T-helper 17 cell (primary cell): ENCODE measurements around the gene C2orf69. TPM values are rescaled to one million over a fixed set of nuclear protein-coding genes. Genes with fewer than 3 reads are reported as not detected.

Experiments used
- ATAC-seq: fragments of 150-1000 bp; cut with Tn5 transposase; 2 replicates; pipeline ENCODE4 v1.10.0; 2021; ENCODE audit warnings: mild to moderate bottlenecking, moderate library complexity
- DNase-seq, 3 donors: peaks; one replicate each; pipeline versions ENCODE4 v3.0.0 to v3.0.0-alpha.2; 2020 to 2021
- H3K9me3 ChIP-seq: one replicate; pipeline ENCODE4 v1.7.0; 2013; ENCODE audit warnings: low read length, mild to moderate bottlenecking; ENCODE audit not compliant: control insufficient read depth, poor library complexity, severe bottlenecking
- H3K27ac Mint-ChIP-seq: one replicate; pipeline ENCODE4 v1.8.0; 2022; ENCODE audit warnings: mild to moderate bottlenecking, moderate library complexity, mixed read lengths
- H3K27me3 Mint-ChIP-seq: one replicate; pipeline ENCODE4 v1.8.0; 2022; ENCODE audit warnings: mixed read lengths
- H3K36me3 Mint-ChIP-seq: one replicate; pipeline ENCODE4 v1.8.0; 2022; ENCODE audit warnings: low read depth, mixed read lengths
- H3K4me1 Mint-ChIP-seq: one replicate; pipeline ENCODE4 v1.8.0; 2022; ENCODE audit warnings: mild to moderate bottlenecking, mixed read lengths
- H3K4me3 Mint-ChIP-seq: one replicate; pipeline ENCODE4 v1.8.0; 2022; ENCODE audit warnings: mild to moderate bottlenecking, moderate library complexity, mixed read lengths
- total RNA-seq, 4 donors: library from RNA in 2 of 4; stranded (reverse) in 2 of 4; gene quantifications; one replicate each; pipeline ENCODE4 v1.2.3 and lab custom pipeline; 2022 to 2026

C2orf69 gene
- total RNA-seq, 2 donors from 2014 or later: 13.5 to 18.0 TPM

GRCh38 chr2:199928226-199928625, 17.1 kb downstream of the C2orf69 start:
- no peaks in the 10 kb centered on the region for H3K9me3 ChIP-seq
- Mint-ChIP-seq H3K27ac (no peak overlapping the region), H3K4me1 (peaks cover 8% of the 10 kb centered on the region), H3K4me3 (no peak overlapping the region), H3K36me3 (no peaks in the 10 kb centered on the region), H3K27me3 (no peaks in the 10 kb centered on the region)
- DNase-seq (no peak), ATAC-seq (no peak)

DNA sequence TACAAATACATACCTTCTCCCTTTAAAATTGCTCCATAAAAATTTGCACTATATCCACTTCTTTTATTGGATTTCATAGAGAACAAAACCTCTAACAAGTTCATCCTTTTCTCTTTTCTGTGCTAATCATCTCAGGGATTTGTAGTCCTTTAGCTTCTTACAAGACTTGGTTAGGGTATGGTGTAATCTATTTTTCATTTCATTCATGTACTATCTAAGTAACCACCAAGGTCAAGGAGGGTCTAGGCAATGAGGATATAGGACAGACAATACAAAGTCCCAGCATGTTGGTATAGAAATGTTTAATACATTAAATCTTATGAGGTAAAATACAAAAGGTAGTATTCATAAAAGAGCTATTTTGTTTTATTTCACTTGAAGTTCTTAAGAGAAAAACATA, 17.5 kb downstream of the C2orf69 start:
- Mint-ChIP-seq H3K4me1 (peaks cover 8% of the 10 kb centered on the region), H3K27ac (no peak overlapping the region), H3K4me3 (no peak overlapping the region), H3K36me3 (no peaks in the 10 kb centered on the region), H3K27me3 (no peaks in the 10 kb centered on the region)
- no peak for DNase-seq
- no peaks in the 10 kb centered on the region for H3K9me3 ChIP-seq
- ATAC-seq: no peak

- peaks cover 5% of the 10 kb centered on the region for H3K4me1 Mint-ChIP-seq
- H3K36me3 Mint-ChIP-seq: no peaks in the 10 kb centered on the region
- no peak overlapping the region for H3K27ac Mint-ChIP-seq
- no peak for DNase-seq
- H3K4me3 Mint-ChIP-seq: no peak overlapping the region
- H3K9me3 ChIP-seq: no peaks in the 10 kb centered on the region
- no peak for ATAC-seq
- H3K27me3 Mint-ChIP-seq: no peaks in the 10 kb centered on the region
These were observed 18.2 kb downstream of the C2orf69 start for GRCh38 chr2:199929262-199929661.

- Mint-ChIP-seq H3K27ac (no peak overlapping the region), H3K27me3 (no peaks in the 10 kb centered on the region), H3K4me1 (peaks cover 2% of the 10 kb centered on the region), H3K4me3 (no peak overlapping the region), H3K36me3 (no peaks in the 10 kb centered on the region)
- no peaks in the 10 kb centered on the region for H3K9me3 ChIP-seq
- DNase-seq (no peak), ATAC-seq (no peak)
These were observed 21.3 kb downstream of the C2orf69 start for GRCh38 chr2:199932312-199932855.

GRCh38 chr2:199933466-199933865, 22.4 kb downstream of the C2orf69 start:
- no peaks in the 10 kb centered on the region for H3K36me3 Mint-ChIP-seq
- no peaks in the 10 kb centered on the region for H3K27me3 Mint-ChIP-seq
- H3K9me3 ChIP-seq: no peaks in the 10 kb centered on the region
- ATAC-seq: no peak
- peaks cover 2% of the 10 kb centered on the region for H3K4me1 Mint-ChIP-seq
- no peak for DNase-seq
- no peak overlapping the region for H3K4me3 Mint-ChIP-seq
- no peak overlapping the region for H3K27ac Mint-ChIP-seq

- Mint-ChIP-seq H3K4me3 (no peak overlapping the region), H3K27me3 (no peaks in the 10 kb centered on the region), H3K27ac (no peak overlapping the region), H3K4me1 (no peaks in the 10 kb centered on the region), H3K36me3 (no peaks in the 10 kb centered on the region)
- H3K9me3 ChIP-seq: no peaks in the 10 kb centered on the region
- DNase-seq (no peak), ATAC-seq (no peak)
These were observed 25.5 kb downstream of the C2orf69 start for GRCh38 chr2:199936554-199936953.

GRCh38 chr2:199940373-199940772, 29.3 kb downstream of the C2orf69 start:
- no peaks in the 10 kb centered on the region for H3K9me3 ChIP-seq
- no peaks in the 10 kb centered on the region for H3K27me3 Mint-ChIP-seq
- no peak overlapping the region for H3K27ac Mint-ChIP-seq
- DNase-seq (no peak), ATAC-seq (peak; percentile 50)
- peaks cover 2% of the 10 kb centered on the region for H3K36me3 Mint-ChIP-seq
- peaks cover 7% of the 10 kb centered on the region for H3K4me1 Mint-ChIP-seq
- H3K4me3 Mint-ChIP-seq: no peak overlapping the region

DNA sequence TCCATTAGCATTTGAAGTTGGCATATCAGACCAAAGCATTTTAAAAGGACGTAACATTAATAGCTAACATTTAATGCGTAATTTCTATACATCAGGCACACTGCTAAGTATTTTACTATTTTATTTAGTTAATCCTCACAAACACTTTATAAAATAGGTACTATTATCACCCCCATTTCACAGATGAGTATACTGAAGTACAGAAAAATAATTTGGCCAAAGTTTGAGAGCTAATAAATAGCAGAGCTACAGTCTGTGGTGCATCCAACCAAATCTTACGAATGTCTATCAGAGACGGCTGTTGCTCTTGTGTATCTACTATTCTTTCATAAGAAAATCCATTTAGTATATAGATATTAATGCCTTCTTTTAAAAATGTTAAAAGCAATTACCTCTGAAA, 32.3 kb downstream of the C2orf69 start:
- DNase-seq: no peak
- ATAC-seq: no peak
- Mint-ChIP-seq H3K4me3 (no peak overlapping the region), H3K27ac (no peak overlapping the region), H3K27me3 (no peaks in the 10 kb centered on the region), H3K36me3 (peaks cover 2% of the 10 kb centered on the region), H3K4me1 (peaks cover 10% of the 10 kb centered on the region)
- no peaks in the 10 kb centered on the region for H3K9me3 ChIP-seq

DNA sequence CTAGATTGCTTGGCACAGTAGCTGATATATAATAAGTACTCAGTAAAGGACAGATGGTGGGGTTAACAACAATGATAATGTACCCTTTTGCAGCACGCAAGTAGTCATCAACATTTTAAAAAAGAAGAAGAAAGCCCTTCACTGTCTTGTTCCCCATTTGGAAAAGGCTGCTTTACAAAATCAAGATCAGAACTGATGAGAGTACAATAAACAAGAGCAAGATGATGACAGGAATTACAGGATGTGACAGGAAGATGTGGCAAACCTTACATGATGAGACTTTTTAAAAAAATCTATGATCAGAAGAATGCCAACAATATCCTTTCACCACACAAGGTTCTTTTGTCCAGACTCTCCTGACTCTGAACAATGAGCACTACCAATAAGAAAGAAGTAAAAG, 35.1 kb downstream of the C2orf69 start:
- Mint-ChIP-seq H3K27ac (no peak overlapping the region), H3K4me3 (no peak overlapping the region), H3K4me1 (peaks cover 17% of the 10 kb centered on the region), H3K36me3 (peaks cover 2% of the 10 kb centered on the region), H3K27me3 (no peaks in the 10 kb centered on the region)
- no peak for ATAC-seq
- no peak for DNase-seq
- no peaks in the 10 kb centered on the region for H3K9me3 ChIP-seq

- H3K27me3 Mint-ChIP-seq: no peaks in the 10 kb centered on the region
- no peak overlapping the region for H3K4me3 Mint-ChIP-seq
- DNase-seq (no peak), ATAC-seq (no peak)
- peaks cover 17% of the 10 kb centered on the region for H3K4me1 Mint-ChIP-seq
- peaks cover 2% of the 10 kb centered on the region for H3K36me3 Mint-ChIP-seq
- H3K27ac Mint-ChIP-seq: no peak overlapping the region
- no peaks in the 10 kb centered on the region for H3K9me3 ChIP-seq
These were observed 35.7 kb downstream of the C2orf69 start for GRCh38 chr2:199946836-199947235.

GRCh38 chr2:199950396-199950795, 39.3 kb downstream of the C2orf69 start:
- no peaks in the 10 kb centered on the region for H3K36me3 Mint-ChIP-seq
- no peak overlapping the region for H3K4me3 Mint-ChIP-seq
- DNase-seq: no peak
- no peaks in the 10 kb centered on the region for H3K9me3 ChIP-seq
- no peaks in the 10 kb centered on the region for H3K27me3 Mint-ChIP-seq
- no peak for ATAC-seq
- H3K4me1 Mint-ChIP-seq: peaks cover 28% of the 10 kb centered on the region
- H3K27ac Mint-ChIP-seq: no peak overlapping the region

DNA sequence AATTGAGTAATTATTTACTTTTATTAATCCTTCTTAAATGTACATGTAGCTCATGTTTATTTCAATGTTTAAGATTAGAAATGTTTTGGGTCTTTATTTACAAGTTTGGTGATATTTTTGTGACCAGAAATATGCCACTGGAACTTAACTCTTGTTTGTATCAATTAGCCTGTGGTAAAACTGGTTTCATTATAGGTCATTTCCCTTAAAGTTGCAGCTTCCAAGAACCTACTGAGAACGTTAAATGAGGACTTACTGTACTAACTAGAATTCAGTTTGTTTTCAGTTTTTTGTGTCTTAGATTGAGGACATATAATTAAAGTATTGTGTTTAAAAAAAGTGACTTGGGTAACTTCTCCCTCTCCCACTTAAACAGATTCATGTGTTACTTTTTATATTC, 39.9 kb downstream of the C2orf69 start:
- Mint-ChIP-seq H3K36me3 (no peaks in the 10 kb centered on the region), H3K27ac (no peak overlapping the region), H3K4me3 (no peak overlapping the region), H3K27me3 (no peaks in the 10 kb centered on the region), H3K4me1 (peaks cover 28% of the 10 kb centered on the region)
- ATAC-seq (no peak), DNase-seq (no peak)
- H3K9me3 ChIP-seq: no peaks in the 10 kb centered on the region

DNA sequence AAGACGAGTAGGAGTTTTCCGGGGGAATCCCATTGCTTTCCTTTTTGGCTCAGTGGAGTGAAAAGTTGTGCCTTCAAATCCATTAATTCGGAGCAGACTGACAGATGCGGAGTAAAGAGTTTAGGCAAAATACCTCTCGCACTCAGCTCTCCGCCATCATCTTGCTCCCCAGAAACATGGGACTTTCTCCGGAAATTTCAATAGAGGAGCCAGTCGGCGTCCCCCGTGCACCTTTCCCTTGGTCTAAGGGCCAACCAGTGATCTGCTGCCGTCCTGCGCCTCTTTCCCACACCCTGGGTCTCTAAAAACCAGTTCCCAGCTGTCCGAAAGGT, 43.9 kb downstream of the C2orf69 start:
- no peaks in the 10 kb centered on the region for H3K27me3 Mint-ChIP-seq
- DNase-seq (no peak), ATAC-seq (peak; percentile 43)
- H3K36me3 Mint-ChIP-seq: no peaks in the 10 kb centered on the region
- H3K4me3 Mint-ChIP-seq: peak overlapping the region; percentile 99
- H3K4me1 Mint-ChIP-seq: peaks cover 38% of the 10 kb centered on the region
- H3K27ac Mint-ChIP-seq: peak overlapping the region; percentile 100
- no peaks in the 10 kb centered on the region for H3K9me3 ChIP-seq

DNA sequence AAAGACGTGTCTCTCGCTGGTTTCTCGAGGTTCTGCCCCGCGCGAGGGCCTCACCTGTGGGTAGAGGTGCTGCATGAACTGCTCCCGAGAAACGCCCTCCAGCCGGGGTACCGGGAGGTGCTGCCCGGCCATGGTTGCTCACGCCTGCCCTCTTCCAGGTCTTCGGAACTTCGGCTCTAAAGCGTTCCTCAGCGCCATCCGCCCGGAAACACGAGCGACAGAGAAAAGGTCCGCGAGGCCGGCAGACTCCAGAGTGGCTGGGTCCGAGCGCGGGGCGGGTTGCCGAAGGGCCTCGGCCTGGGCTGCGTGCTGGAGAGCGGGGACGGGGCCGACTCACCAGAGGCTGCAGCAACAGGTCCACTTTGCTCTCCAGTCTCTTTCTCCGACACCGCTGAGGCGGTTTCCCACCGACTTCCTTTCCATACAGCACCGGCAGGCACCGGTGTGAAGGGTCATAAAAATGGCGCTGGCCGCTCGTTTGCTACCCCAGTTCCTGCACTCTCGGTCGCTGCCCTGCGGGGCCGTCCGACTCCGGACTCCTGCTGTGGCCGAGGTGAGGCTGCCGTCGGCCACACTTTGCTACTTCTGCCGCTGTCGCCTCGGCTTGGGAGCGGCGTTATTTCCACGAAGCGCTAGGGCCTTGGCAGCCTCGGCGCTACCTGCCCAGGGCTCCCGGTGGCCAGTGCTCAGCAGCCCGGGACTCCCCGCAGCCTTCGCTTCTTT, 44.4 kb downstream of the C2orf69 start, which contains the start of the genes MAIP1 and TYW5:
TSS of gene MAIP1 (plus strand) at position 244 of the 723 bp plus-strand sequence. CDS start at position 461, 217 bp downstream.
TSS of gene TYW5 (minus strand) at position 153 of the 723 bp plus-strand sequence. CDS start at position 132, 21 bp downstream.
- Mint-ChIP-seq H3K4me3 (peak within 1 kb of the TSS; percentile 99), H3K27ac (peak within 1 kb of the TSS; percentile 100), H3K4me1 (peaks cover 34% of the 10 kb centered on the region), H3K27me3 (no peaks in the 10 kb centered on the region), H3K36me3 (no peaks in the 10 kb centered on the region)
- no peaks in the 10 kb centered on the region for H3K9me3 ChIP-seq
- DNase-seq (peak; percentile 64 to 68 (median 66)), ATAC-seq (peak; percentile 91)
